Progenitor cell of endocrine pancreas (in vitro differentiated cells): Measurements from ENCODE around the gene OBSCN. TPM values are rescaled to one million over a fixed set of nuclear protein-coding genes. Genes with fewer than 3 reads are reported as not detected.
"Not testable (repeated sequence)": the region's sequence is repeated elsewhere in the genome, so short reads cannot be mapped to it uniquely, and the experiment has no call there.

ENCODE experiments used
- DNase-seq: peaks from one replicate; pipeline ENCODE4 v3.0.0; 2021; ENCODE audit warnings: low spot score; ENCODE audit not compliant: unreplicated experiment
- H3K27ac Mint-ChIP-seq: 2 replicates; pipeline ENCODE4 v1.8.0; 2021; ENCODE audit warnings: mild to moderate bottlenecking, moderate library complexity, mixed read lengths
- H3K27me3 Mint-ChIP-seq: 2 replicates; pipeline ENCODE4 v1.8.0; 2021; ENCODE audit warnings: mixed read lengths
- H3K36me3 Mint-ChIP-seq: 2 replicates; pipeline ENCODE4 v1.8.0; 2022; ENCODE audit warnings: mixed read lengths; ENCODE audit not compliant: insufficient read depth
- H3K4me1 Mint-ChIP-seq: 2 replicates; pipeline ENCODE4 v1.8.0; 2021; ENCODE audit warnings: low read depth, mixed read lengths
- H3K4me3 Mint-ChIP-seq: 2 replicates; pipeline ENCODE4 v1.8.0; 2021; ENCODE audit warnings: low read depth, mild to moderate bottlenecking, moderate library complexity, mixed read lengths
- H3K9me3 Mint-ChIP-seq: 2 replicates; pipeline ENCODE4 v1.8.0; 2021; ENCODE audit warnings: low read depth, mixed read lengths
- CTCF ChIP-seq: fragments of 200-600 bp; sonication (generic); IDR thresholded peaks from one replicate; pipeline ENCODE4 v1.5.0; 2021; ENCODE audit warnings: antibody characterized with exemption, mild to moderate bottlenecking; ENCODE audit not compliant: unreplicated experiment
- total RNA-seq: library from RNA; stranded (reverse); gene quantifications from 2 replicates; pipeline ENCODE4 v1.2.1, GENCODE V29; 2021

OBSCN gene
- total RNA-seq, 1 donor from 2014 or later, result 57.5 TPM

- no peak for DNase-seq
- no peaks in the 10 kb centered on the region for H3K9me3 Mint-ChIP-seq
- no peak overlapping the region for H3K4me3 Mint-ChIP-seq
- no peak overlapping the region for H3K27ac Mint-ChIP-seq
- no peak for TF ChIP-seq CTCF
- peaks cover 17% of the 10 kb centered on the region for H3K36me3 Mint-ChIP-seq
- no peaks in the 10 kb centered on the region for H3K4me1 Mint-ChIP-seq
- no peaks in the 10 kb centered on the region for H3K27me3 Mint-ChIP-seq
Measured at GRCh38 chr1:228219962-228220780, 12.3 kb downstream of the OBSCN start.

- H3K4me3 Mint-ChIP-seq, DNase-seq, H3K9me3 Mint-ChIP-seq, H3K27ac Mint-ChIP-seq, H3K4me1 Mint-ChIP-seq, H3K27me3 Mint-ChIP-seq: not testable (repeated sequence)
- H3K36me3 Mint-ChIP-seq, result peaks cover 19% of the 10 kb centered on the region
Measured at GRCh38 chr1:228221097-228221496, 13.3 kb downstream of the OBSCN start.

GRCh38 chr1:228222548-228222947, 14.7 kb downstream of the OBSCN start:
- Mint-ChIP-seq H3K36me3 (peaks cover 21% of the 10 kb centered on the region), H3K27me3 (no peaks in the 10 kb centered on the region), H3K27ac (no peak overlapping the region)

DNA sequence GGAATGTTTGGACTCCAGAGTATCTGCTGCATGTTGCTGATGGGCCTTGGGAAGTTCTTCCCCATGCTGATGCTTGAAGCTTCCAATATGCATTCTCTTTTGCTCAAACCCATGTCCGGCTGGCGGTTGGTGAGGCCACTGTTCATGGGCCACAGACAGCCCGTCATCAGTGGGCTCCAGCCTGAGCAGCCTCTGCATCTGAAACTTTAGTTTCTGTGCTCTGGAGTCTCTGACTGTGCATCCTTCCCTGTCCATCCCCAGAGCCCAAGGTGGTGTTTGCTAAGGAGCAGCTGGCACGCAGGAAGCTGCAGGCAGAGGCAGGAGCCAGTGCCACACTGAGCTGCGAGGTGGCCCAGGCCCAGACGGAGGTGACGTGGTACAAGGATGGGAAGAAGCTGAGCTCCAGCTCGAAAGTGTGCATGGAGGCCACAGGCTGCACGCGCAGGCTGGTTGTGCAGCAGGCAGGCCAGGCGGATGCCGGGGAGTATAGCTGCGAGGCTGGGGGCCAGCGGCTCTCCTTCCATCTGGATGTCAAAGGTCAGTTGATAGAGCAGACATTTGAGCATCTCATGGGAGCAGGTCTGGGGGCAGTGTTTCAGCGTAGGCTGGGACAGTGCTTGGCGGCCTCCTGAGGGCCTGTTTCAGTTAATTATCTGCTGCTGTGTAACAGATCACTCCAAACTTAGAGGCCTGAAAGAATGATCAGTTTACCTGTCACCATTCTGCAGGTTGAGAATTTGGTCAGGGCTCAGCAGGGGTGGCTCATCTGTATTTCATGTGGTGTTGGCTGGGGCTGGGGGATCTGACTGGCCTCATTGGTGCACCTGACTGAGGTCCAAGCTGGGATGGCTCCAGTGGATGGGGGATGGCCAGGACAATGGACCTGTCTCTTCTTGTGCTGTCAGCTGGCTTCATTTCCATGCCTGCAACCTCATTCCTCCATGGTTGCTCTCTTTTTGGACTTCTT, 16.6 kb downstream of the OBSCN start:
- no peak for DNase-seq
- Mint-ChIP-seq H3K9me3 (no peaks in the 10 kb centered on the region), H3K4me3 (no peak overlapping the region), H3K27ac (no peak overlapping the region), H3K36me3 (peaks cover 25% of the 10 kb centered on the region), H3K27me3 (no peaks in the 10 kb centered on the region), H3K4me1 (no peaks in the 10 kb centered on the region)
- no peak for TF ChIP-seq CTCF

More at GRCh38 chr1:228222548-228222947, 14.7 kb downstream of the OBSCN start:
- Mint-ChIP-seq H3K4me1 (no peaks in the 10 kb centered on the region), H3K4me3 (no peak overlapping the region), H3K9me3 (no peaks in the 10 kb centered on the region)
- no peak for DNase-seq
- no peak for TF ChIP-seq CTCF

DNA sequence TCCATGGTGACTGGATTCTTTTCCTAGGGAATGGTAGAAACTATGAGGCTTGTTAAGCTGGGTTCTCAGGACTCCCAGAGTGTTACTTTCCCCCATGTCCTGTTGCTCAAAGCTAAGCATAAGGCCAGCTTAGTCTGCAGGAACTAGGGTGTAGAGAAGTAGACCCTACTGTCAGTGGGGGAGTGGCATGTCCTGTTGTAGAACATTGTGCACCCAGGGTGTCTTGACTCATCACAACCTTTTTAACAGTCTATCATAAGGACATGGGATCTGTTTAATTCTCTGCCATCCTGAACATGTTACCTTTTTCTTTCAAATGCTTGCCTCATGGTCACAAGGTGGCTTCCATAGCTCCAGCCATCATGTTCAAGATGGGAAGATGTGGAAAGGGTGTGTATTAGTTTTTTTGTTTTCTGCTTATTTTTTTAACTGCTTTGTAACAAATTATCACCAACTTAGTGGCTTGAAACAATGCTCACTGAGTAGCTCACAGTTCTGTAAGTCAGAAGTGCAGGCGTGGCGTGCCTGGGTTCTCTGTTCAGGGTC, 17.4 kb downstream of the OBSCN start:
- Mint-ChIP-seq H3K4me1 (no peaks in the 10 kb centered on the region), H3K27me3 (no peaks in the 10 kb centered on the region), H3K9me3 (no peaks in the 10 kb centered on the region), H3K27ac (no peak overlapping the region), H3K4me3 (no peak overlapping the region), H3K36me3 (peaks cover 26% of the 10 kb centered on the region)
- DNase-seq, result no peak
- TF ChIP-seq CTCF, result no peak
